ENCODE results near the gene SLC22A5.

DNA sequence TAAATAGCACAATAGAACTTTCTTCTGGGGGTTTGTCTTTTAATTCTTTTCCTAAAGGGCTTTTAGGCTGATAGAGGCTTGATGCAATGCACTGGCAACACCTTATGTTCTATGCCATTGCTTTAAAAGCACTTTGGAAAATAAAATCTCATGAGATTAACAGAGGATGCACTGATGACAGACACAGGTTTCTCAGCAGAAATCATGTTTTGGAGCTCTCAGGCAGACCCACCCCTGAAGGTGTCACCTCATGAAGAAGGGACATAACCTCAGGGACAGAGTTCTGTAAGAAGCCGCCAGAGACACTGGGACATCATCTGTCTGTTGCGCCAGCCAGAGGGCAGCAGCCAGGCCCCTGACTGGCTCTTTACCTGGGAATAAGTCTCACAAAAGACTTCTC is 27.7 kb downstream of the SLC22A5 start:
- TF ChIP-seq, protein P1, sequence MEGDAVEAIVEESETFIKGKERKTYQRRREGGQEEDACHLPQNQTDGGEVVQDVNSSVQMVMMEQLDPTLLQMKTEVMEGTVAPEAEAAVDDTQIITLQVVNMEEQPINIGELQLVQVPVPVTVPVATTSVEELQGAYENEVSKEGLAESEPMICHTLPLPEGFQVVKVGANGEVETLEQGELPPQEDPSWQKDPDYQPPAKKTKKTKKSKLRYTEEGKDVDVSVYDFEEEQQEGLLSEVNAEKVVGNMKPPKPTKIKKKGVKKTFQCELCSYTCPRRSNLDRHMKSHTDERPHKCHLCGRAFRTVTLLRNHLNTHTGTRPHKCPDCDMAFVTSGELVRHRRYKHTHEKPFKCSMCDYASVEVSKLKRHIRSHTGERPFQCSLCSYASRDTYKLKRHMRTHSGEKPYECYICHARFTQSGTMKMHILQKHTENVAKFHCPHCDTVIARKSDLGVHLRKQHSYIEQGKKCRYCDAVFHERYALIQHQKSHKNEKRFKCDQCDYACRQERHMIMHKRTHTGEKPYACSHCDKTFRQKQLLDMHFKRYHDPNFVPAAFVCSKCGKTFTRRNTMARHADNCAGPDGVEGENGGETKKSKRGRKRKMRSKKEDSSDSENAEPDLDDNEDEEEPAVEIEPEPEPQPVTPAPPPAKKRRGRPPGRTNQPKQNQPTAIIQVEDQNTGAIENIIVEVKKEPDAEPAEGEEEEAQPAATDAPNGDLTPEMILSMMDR (IDR thresholded peaks at IDR 0.05), result no peak
- TF ChIP-seq POLR2A (IDR thresholded peaks at IDR 0.05), result no peak
